ENCODE measurements around the gene HDAC7. TPM values are rescaled to one million over a fixed set of nuclear protein-coding genes. Genes with fewer than 3 reads are reported as not detected.

Gene HDAC7
- polyA plus RNA-seq, 1 experiment: 67.0 TPM

DNA sequence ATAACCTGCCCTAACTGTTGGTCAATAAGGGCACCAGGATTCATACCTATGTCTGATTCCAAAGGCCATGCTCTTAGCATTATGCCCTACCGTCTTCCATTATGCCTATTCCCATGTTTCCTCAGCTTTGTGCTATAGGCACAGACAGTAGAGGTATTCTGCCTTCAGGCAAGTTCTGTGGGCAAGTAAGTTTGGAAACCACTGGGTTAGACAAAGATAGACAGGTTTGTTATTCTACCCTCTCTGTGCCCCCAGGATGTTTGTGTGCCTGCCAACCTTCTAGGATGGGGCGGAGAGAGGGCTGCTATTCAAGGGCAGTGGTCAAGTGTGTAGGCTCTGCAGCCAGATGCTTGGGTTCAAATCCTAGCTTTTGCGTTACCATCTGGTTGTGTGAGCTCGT, 65.6 kb downstream of the HDAC7 start:
- H3K36me3 ChIP-seq (ENCODE audit: control insufficient read depth, insufficient read depth, low read length): no peaks in the 10 kb centered on the region
- no peak overlapping the region for H3K4me3 ChIP-seq (ENCODE audit: low read depth, low read length)
- ChIA-PET POLR2A (no interaction called here), CTCF (interaction anchor here (1.3 to 9.5 kb wide), 4 partner anchors 11 to 39 kb away, joined by 5 to 107 read pairs (median 52); no protein-coding TSS in a partner anchor)
- DNase-seq (ENCODE audit: low read depth): no peak
- H3K27me3 ChIP-seq (ENCODE audit: control insufficient read depth, insufficient read depth, low read length): no peaks in the 10 kb centered on the region
- TF ChIP-seq, protein P1, sequence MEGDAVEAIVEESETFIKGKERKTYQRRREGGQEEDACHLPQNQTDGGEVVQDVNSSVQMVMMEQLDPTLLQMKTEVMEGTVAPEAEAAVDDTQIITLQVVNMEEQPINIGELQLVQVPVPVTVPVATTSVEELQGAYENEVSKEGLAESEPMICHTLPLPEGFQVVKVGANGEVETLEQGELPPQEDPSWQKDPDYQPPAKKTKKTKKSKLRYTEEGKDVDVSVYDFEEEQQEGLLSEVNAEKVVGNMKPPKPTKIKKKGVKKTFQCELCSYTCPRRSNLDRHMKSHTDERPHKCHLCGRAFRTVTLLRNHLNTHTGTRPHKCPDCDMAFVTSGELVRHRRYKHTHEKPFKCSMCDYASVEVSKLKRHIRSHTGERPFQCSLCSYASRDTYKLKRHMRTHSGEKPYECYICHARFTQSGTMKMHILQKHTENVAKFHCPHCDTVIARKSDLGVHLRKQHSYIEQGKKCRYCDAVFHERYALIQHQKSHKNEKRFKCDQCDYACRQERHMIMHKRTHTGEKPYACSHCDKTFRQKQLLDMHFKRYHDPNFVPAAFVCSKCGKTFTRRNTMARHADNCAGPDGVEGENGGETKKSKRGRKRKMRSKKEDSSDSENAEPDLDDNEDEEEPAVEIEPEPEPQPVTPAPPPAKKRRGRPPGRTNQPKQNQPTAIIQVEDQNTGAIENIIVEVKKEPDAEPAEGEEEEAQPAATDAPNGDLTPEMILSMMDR (IDR thresholded peaks at IDR 0.05; ENCODE audit: insufficient read depth, low read depth, low read length): no peak

DNA sequence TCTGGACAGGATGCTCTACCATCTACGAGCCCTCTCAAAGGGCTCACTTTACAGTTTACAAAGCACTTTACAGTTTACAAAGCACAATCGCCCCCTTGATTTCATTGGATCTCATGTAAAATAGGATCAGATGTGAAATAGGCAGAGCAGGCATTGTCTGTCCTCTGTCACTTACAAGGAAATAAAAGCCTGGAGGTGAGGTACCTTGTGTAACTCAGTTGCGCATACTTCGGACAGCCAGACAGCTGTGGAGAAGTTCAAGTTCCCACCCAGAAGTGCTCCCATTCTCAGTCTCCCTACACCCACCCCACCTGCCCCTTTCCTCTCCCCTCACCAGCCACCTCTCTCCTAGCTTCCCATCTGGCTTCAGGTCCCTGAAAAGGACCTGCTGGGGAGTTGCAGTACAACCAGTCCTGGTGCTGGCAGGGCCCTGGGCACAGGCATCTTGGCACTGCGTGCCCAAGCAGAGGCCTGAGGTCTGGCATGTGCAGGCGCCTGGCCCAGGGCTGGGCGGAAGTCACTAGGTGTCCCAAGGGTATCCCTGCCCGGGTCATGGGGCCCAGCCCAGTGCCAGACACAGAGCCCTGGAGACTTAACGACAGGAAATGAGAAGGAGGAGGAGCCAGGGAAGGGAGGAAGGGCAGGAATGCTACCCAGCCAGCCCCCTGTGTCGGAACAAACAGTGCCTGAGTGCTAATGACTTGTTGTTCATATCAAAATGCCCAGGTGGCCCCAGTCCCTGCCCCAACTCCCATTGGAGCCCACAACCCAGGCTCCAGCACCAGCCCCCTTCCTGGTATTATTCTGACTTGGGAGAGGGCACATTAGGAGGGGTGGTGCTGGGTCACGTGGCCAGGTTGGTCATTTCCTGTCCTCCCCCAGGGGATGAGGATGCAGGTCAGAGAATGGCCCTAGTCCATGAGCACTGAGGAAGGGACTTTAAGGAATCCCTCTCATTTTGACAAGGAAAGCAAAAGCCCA, 66.4 kb downstream of the HDAC7 start:
- CTCF ChIA-PET: interaction anchor here (1.3 to 9.5 kb wide), 5 partner anchors 11 to 85 kb away, joined by 5 to 107 read pairs (median 22); no protein-coding TSS in a partner anchor
- no peak for DNase-seq (ENCODE audit: low read depth)

DNA sequence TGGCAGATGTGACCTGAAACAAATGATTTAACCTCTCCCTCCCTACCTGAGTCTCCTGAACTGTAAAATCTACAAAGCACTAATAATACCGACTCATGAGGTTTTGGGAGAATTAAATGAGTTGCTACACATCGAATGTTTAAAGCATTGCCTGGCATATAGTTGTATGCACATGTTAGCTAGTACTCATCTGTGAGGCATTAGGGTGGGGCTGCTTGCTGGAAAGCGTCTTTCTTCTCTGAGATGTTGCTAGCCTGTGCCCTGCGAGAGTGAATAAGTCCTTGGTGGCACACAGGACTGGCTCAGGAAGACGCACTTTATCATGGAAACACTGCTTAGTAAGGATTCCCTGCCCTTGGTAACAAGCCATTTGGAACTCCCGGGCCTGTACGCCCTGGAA, 67.2 kb downstream of the HDAC7 start:
- DNase-seq (ENCODE audit: low read depth): no peak
- TF ChIP-seq, protein P1 (IDR thresholded peaks at IDR 0.05; ENCODE audit: insufficient read depth, low read depth, low read length): no peak
- ChIA-PET POLR2A (no interaction called here), CTCF (interaction anchor here (1.8 to 9.5 kb wide), 5 partner anchors 10 to 86 kb away, joined by 4 to 107 read pairs (median 12); no protein-coding TSS in a partner anchor)
- no peak overlapping the region for H3K4me3 ChIP-seq (ENCODE audit: low read depth, low read length)
- no peaks in the 10 kb centered on the region for H3K36me3 ChIP-seq (ENCODE audit: control insufficient read depth, insufficient read depth, low read length)
- 0 out of 2 replicates have a peak, but pooled peaks cover 1% of the 10 kb centered on the region for H3K27me3 ChIP-seq (ENCODE audit: control insufficient read depth, insufficient read depth, low read length)

More for the DNA sequence above, 66.4 kb downstream of the HDAC7 start:
- Histone ChIP-seq H3K27me3 (ENCODE audit: control insufficient read depth, insufficient read depth, low read length) (no peaks in the 10 kb centered on the region), H3K36me3 (ENCODE audit: control insufficient read depth, insufficient read depth, low read length) (no peaks in the 10 kb centered on the region), H3K4me3 (ENCODE audit: low read depth, low read length) (no peak overlapping the region)
- TF ChIP-seq, protein P1 (IDR thresholded peaks at IDR 0.05; ENCODE audit: insufficient read depth, low read depth, low read length): no peak
- POLR2A ChIA-PET: no interaction called here

DNA sequence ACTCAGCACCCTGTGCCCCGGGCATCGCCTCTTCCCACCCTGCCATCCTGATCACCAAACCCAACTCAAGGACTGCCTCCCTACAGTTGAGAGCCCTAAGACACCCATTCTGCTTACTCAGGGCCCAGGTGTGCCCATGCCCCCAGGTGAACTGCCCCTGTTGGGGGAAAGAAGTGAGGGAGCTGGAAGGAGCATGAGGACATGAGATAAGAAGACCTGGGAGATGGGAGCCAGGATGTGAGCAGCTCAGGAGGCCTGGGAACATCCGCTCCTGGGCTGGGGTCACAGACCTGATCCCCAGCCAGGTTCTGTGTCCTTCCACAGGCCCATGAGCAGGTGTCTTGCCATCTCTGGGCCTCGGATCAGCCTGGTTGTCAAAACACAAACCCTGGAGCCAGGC, 67.6 kb downstream of the HDAC7 start:
- ChIA-PET CTCF (interaction anchor here (1.8 to 9.5 kb wide), 5 partner anchors 9 to 86 kb away, joined by 4 to 107 read pairs (median 12); no protein-coding TSS in a partner anchor), POLR2A (no interaction called here)
- H3K27me3 ChIP-seq (ENCODE audit: control insufficient read depth, insufficient read depth, low read length): 0 out of 2 replicates have a peak, but pooled peaks cover 1% of the 10 kb centered on the region
- no peak for DNase-seq (ENCODE audit: low read depth)
- H3K4me3 ChIP-seq (ENCODE audit: low read depth, low read length): no peak overlapping the region
- TF ChIP-seq, protein P1 (IDR thresholded peaks at IDR 0.05; ENCODE audit: insufficient read depth, low read depth, low read length): no peak
- no peaks in the 10 kb centered on the region for H3K36me3 ChIP-seq (ENCODE audit: control insufficient read depth, insufficient read depth, low read length)

DNA sequence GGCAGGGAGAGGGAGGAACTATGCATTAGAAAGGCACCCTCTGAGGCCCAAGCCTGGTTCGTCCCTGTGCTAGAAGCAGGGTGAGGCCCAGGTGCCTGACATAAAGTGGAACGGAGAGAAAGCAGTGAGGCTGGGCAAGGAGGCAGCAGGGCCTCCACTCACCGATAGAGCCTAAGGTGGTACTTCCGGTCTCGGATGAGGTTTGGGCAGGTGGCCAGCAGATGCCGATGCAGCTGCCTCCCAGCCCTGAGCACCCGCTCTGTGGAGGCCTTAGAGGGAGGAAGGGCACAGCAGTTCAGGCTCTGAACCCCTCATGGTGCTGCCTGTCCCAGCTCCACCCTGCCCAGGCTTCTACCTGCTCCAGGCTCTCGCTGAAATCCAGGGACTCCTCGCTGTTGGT, 68.1 kb downstream of the HDAC7 start:
- Histone ChIP-seq H3K27me3 (ENCODE audit: control insufficient read depth, insufficient read depth, low read length) (0 out of 2 replicates have a peak, but pooled peaks cover 1% of the 10 kb centered on the region), H3K4me3 (ENCODE audit: low read depth, low read length) (no peak overlapping the region), H3K36me3 (ENCODE audit: control insufficient read depth, insufficient read depth, low read length) (no peaks in the 10 kb centered on the region)
- ChIA-PET CTCF (interaction anchor here (1.8 to 9.5 kb wide), 5 partner anchors 9 to 87 kb away, joined by 4 to 107 read pairs (median 12); no protein-coding TSS in a partner anchor), POLR2A (no interaction called here)
- TF ChIP-seq, protein P1 (IDR thresholded peaks at IDR 0.05; ENCODE audit: insufficient read depth, low read depth, low read length): no peak
- DNase-seq (ENCODE audit: low read depth): no peak
